ENCODE measurements around the gene MTRFR.
"Not testable (repeated sequence)": the region's sequence is repeated elsewhere in the genome, so short reads cannot be mapped to it uniquely, and the experiment has no call there.

The MTRFR gene

DNA sequence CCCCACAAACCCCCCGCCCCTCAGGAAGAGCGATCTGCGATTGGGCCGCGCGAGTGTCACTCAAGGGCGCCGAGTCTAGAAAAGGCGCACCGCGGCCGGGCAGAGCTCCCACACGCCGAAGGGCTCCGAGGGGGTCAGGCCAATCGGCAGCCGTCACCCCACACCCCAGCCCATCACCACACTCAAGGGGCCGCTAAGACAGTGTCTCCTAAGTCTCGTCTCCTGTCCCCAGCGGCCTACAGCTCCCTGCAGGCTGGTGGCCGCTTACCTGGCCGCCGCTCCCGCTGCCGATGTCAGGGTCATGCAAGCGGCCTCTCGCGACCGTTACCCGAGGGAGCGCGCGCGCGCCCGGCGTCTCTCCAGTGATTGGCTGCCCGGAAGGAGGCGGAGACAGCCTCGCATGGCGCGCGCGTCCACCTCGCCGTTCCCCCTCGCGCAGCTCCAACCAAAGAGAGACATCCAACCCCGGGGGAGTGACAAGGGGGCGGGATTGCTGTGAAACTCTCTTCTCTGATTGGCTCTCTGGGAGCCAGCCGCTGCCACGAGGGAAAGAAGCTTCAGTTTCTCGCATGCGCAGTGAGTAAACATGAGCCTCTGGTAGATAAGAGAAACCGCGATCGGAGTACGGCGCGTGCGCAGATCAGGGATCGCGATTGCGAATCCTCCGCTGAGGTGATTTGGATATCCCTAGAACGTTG is at the start of gene MTRFR, which contains the start of gene MPHOSPH9:
TSS of gene MTRFR (plus strand) at position 630 of the 698 bp plus-strand sequence. CDS start 20,239 bp downstream, outside the sequence.
TSS of gene MPHOSPH9 (minus strand) at position 335 of the 698 bp plus-strand sequence. CDS start 2,777 bp downstream, outside the sequence.
- DNase-seq: peak; percentile 97

DNA sequence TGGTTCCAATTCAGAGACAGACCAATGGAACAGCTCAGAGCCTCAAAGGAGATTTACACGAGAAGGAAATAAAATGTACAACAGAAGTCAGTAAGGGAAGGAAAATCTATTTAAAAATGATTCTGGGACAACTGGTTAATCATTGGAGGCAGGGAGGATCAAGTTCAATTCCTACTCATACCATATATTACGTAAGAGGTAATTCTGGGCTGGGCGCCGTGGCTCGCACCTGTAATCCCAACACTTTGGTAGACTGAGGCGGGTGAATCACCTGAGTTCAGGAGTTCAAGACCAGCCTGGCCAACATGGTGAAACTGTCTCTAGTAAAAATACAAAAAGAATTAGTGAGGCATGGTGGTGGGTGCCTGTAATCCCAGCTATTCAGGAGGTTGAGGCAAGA is 45.6 kb upstream of the MTRFR start:
- no peak for DNase-seq

DNA sequence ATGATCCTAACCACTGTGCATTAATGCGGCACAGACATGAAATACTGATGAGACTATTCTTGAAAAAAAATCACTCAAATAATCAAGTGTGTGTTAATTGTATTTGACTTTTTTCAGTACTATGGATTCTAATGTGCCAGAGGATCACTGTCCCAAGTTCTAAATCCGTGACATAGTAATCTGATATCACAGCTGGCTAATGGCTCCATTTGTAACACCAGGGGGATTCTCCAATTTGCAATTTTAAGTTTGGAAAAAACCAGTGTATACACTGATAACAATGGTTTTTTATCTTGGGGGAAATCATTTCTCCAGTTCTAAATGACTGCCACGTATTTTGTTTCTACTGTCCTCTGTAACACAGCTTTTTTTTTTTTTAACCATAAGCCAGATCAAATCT is 33.3 kb upstream of the MTRFR start:
- DNase-seq: no peak

DNA sequence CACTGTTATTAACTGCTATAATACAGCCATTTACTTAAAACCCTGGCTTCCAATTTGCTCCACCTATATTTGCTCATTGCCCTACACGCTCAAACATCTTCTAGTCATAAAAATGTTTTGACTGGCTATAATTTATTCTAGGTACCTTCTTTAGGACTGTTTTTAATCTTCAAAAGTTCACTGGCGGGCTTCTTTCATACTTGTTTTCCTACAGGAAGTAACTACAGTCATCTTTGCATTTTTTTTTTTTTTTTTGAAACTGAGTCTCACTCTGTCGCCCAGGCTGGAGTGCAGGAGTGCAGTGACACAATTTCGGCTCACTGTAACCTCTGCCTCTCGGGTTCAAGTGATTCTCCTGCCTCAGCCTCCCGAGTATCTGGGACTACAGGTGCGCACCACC is 32.8 kb upstream of the MTRFR start:
- peak; percentile 21 for DNase-seq

DNA sequence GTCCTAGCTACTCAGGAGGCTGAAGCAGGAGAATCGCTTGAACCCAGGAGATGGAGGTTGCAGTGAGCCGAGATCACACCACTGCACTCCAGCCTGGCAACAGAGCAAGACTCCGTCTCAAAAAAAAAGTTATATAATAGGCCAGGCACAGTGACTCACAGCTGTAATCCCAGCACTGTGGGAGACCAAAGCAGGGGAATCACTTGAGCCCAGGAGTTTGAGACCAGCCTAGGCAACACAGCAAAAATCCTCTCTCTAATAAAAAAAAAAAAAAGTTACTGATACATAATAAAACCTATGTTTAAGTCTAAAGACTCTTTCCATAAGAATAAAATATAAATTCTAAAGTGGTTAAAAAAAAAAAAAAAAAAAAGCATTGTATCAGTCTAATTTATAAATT is 26.4 kb upstream of the MTRFR start:
- not testable (repeated sequence) for DNase-seq

DNA sequence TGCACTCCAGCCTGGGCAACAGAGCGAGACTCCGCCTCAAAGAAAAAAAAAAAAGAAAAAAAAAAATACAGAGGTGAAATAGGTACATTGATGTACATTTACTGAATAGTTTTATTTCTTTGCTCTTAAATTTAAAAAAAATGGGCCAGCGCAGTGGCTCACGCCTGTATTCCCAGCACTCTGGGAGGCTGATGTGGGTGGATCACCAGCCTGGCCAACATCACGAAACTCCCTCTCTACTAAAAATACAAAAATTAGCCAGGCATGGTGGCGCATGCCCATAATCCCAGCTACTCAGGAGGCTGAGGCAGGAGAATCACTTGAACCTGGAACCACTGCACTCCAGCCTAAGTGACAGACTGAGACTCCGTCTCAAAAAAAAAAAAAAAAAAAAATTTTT is 25.4 kb upstream of the MTRFR start:
- not testable (repeated sequence) for DNase-seq

DNA sequence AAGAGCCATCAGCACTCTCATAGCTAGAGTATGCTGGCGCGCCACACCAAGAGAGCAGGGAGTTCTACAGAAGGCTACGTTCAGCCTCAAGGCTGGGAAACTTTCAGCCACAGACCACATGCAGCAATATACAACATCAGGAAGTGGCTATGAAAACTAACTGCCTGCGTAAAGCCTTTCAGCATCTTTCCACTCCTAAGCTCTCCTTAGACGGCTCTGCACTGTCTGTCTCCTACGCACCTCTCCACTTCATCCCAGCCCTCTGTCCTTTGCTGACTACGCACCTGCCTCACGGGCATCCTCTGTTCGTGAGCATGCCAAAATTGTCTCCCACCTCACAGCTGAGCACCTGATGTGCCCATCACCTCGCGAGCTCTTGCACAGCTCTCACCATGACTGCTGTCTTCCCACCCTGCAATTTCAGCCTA is 10.0 kb upstream of the MTRFR start:
- peak; percentile 59 for DNase-seq

DNA sequence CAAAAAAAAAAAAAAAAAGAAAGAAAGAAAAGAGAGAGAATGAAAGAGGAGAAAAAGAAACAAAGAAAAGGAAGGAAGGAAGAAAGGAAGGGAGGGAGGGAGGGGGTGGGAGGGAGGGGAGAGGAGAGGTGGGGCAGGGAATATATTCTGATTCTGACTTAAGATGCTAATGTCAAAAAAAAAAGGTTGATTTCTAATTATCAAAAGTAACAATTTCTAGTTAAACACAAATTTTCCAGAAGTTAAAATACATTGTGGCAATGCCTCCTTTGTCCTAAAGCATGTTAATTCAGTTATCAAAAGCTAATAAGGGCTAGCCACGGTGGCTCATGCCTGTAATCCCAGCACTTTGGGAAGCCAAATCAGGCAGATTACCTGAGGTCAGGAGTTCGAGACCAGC is 7.8 kb upstream of the MTRFR start:
- no peak for DNase-seq

DNA sequence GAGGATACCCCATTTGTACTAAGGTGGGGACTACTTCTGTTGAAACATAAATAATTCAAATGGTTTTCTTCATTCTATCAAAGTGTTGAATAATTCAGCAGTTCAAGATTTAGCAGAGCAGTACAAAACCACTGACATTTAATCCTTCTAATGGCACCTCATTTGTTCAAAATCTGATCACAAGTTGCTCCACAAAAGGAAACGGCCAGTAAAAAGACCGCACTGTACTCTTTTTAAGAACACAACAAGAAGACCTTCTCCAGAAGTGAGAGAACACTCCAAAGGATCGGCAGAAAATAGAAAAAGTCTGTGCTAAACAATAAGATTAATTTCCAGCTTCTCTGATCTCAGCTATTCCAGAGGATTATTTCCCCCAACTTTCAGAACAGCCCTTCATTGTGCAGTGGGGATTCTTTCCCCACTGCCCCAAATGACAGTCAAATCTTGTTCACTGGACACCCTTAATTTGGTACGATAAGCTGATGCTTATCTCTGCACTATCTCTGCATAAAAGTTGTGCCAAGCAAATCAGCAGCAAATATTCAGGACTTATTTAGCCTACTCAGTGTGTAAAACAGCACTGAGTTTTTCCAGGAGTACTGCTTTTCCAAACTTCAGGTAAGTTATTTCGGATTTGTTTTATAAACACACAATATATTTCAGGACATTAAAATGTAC is 5.5 kb upstream of the MTRFR start:
- DNase-seq: no peak

DNA sequence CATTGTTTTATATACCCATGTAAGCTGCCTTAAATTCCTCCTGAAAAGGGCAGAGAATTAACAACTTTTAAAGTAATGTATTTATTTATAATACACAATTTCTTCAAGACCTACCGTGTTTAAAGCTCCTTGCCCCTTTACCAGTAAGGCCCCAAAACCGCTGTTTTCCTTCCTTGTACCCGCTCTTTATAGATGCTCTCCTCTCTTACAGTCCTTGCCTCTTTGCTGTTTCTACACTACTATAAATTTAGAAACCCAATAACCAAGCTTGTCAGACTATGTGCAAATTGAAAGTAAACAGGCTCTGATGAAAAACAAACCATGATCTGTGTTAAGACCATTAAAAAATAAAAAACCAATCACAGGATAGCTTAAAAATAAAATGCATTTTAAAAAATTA is 4.2 kb upstream of the MTRFR start:
- DNase-seq: no peak

DNA sequence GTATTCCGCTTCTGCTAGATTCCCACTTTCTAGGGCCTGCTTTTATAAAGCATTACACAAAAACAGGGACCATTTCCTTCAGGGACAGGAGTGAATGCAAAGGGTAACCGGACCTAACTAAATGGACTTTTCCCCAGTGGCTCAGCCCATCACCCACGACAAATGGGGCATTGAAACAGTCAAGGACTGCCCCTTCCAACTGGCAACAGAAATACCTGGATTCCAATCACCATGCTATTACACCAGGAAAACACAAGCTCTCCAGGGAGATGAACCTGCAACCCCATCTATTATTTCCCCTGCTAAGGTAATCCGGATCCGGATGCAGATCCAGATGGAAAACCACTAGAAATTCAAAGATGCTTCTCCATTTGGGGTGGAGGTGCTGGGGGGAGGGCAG is 1.3 kb upstream of the MTRFR start:
- no peak for DNase-seq

DNA sequence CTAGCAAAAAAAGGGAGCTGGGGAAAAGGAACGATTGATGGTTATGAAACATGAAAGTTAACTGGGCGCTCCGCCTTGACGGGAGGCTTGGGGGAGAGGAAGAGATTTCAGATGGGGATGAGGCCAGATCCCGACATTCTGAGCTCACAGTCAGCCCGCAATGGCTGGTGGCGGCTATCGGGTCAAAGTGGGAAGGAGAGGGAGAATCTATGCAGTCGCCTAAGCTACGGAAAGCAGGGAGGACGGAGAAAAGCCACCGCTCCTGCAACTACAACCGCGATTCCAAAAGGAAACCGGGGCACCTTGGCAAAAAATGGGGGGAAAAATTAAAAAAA is 797 bp upstream of the MTRFR start:
- no peak for DNase-seq

DNA sequence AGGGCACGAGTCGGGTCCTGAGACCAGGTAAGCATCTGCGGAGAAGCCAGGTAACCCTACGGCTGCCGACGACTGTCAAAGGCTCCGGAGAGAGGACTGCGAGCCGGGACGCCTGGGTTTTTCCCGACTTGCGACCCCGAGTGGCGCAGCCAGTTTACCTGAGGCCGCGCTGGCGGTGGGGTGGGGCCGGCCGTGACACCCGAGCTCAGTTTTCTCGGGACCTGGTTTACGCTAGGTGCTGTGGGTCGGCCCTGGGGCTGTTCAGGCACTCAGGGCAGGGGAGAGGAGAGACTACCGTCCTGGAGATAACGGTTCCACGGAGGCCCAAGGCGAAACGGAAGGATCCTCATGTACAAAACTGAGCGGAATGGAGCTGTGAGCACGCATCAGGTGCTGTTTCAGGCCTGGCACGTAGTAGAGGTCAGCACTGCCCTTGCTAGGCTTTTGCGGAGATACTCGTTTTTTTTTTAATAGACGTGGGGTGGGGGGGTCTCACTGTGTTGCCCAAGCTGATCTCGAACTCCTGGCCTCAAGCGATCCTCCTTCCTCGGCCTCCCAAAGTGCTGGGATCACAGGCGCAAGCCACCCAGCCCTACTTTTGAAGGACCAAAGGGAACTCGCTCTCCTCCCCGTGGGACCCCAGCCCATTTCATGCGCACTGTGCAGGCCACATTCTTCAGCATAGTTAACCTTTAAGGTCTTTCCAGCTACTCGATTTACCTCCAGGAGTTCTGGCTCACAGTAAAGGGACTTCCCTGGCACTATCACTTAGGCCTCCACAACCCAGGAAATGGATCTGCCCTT is 471 bp downstream of the MTRFR start:
- DNase-seq: no peak

DNA sequence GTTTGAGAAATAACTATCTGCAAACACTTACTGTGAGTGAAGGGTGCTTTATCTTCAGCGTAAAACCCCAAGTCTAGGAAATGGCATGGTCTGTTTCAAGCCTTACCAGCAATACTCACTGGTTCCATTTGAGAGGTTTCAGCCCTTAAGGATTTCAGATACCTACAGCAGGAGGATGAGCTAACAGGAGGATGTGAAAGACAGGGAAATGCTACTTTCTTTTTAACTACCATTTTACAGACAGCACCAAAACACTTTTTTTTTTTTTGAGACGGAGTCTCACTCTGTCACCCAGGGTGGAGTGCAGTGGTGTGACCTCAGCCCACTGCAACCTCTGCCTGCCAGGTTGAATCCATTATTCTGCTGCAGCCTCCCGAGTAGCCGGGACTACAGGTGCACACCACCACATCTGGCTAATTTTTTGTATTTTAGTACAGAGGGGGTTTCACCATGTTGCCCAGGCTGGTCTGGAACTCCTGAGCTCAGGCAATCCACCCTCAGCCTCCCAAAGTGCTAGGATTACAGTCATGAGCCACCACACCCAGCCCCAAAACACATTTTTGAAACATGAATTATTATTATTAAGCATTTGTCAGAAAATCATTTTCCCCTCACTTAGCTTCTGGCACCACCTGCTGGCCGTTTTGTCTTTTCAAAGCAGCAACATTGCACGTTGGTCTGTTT is 4.6 kb downstream of the MTRFR start:
- DNase-seq: peak; percentile 74

DNA sequence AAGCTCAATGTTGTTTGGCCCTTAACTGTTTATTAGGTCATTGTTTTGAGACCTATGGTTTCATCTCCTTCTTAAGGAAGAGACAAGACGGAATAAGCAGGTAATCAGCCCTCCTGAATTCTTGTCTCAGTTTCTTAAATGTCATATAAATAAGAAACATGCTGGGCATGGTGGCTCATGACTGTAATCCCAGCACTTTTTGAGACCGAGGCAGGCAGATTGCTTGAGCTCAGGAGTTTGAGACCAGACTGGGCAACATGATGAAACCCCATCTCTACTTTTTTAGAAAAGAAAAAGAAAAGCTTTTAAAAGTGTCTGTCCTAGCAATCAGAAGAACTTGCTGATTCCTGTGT is 5.1 kb downstream of the MTRFR start:
- DNase-seq: no peak

DNA sequence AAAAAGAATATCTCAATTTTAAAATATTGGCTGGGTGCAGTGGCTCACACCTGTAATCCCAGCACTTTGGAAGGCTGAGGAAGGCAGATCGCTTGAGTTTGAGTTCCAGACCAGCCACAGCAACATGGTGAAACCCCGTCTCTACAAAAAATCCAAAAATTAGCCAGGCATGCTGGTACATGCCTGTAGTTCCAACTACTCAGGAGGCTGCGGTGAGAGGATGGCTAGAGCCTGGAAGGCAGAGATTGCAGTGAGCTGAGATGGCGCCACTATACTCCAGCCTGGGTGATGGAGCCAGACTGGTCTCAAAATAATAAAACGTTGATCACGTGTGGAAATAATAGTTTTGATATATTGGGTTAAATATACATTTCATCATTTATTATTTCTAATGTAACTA is 5.7 kb downstream of the MTRFR start:
- no peak for DNase-seq

DNA sequence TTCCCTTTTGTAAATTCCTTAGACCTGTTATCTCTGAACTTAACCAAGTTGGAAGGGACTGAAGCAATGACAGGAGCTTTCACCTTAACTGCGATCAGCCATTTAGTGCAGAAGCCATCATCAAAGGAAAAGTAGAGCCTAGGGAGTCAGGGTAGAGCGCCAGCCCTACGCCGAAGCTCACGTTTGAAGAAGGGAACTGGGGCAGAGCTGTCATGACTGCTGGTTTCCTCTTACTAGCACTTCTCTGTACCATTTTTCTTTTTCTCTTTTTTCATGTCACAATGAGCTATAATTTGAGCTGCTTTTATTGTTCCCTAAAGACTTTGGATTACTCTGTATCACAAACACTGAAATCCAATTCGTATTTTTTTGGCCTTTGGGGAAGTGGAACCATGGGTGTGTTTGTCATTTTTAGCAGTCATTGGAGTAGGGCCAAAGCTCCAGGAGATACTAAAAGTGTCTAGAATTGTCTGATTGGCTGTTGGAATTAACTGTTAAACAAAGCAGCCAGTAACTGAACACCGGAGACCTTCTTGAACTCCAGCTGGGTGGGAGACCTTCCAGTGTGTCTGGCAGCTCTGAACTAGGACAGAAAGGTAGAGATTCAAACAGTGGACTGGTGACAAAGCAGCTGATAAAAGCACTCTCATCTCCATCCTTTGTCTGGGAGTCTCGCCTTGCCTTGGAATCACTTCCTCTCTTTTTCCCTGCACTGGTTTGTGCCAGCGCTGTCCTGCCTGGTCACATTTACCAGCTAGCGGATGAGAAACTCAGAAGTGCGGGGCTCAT is 9.1 kb downstream of the MTRFR start:
- no peak for DNase-seq

DNA sequence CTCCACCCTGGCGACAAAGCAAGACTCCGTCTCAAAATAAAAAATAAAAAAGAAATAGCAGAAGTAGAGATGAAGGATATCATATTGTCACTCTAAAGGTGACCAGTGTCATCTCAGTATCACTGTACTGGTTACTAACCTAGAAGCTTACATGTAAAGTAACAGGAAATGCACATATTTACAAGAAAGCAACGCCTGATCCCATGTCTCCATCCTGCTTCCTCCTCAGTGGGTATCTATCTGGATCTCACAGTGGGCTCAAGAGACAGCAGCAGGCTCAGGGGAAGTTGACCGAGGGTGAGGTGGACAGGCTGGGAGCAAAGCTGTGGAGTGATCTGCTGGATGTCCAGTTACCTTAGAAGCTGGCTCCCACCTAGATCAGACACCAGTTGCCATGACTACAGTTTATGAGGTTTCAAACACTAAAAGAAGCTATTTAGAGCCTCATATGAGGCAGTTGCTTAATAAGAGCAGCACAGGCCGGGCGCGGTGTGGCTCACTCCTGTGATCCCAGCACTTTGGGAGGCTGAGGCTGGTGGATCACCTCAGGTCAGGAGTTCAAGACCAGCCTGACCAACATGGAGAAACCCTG is 10.5 kb downstream of the MTRFR start:
- DNase-seq: no peak

DNA sequence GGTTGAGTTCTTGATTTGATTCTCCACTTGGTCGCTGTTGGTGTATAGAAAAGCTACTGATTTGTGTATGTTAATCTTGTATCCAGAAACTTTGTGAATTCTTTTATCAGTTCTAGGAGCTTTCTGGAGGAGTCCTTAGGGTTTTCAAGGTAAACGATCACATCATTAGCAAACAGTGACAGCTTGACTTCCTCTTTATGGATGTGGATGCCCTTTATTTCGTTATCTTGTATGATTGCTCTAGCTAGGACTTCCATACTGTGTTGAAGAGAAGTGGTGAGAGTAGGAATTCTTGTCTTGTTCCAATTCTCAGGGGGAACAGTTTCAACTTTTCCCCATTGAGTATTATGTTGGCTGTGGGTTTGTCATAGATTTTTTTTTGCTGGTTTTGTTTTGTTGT is 12.4 kb downstream of the MTRFR start:
- DNase-seq: no peak

DNA sequence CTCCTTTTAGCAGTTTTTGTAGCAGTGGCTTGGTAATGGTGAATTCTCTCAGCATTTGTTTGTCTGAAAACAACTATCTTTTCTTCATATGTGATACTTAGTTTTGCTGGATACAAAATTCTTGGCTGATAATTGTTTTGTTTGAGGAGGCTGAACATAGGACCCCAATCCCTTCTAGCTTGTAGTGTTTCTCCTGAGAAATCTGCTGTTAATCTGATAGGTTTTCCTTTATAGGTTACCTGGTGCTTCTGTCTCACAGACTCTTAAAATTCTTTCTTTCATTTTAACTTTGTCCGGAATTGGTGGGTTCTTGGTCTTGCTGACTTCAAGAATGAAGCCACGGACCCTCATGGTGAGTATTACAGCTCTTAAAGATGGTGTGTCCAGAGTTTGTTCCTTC is 14.9 kb downstream of the MTRFR start:
- not testable (repeated sequence) for DNase-seq

DNA sequence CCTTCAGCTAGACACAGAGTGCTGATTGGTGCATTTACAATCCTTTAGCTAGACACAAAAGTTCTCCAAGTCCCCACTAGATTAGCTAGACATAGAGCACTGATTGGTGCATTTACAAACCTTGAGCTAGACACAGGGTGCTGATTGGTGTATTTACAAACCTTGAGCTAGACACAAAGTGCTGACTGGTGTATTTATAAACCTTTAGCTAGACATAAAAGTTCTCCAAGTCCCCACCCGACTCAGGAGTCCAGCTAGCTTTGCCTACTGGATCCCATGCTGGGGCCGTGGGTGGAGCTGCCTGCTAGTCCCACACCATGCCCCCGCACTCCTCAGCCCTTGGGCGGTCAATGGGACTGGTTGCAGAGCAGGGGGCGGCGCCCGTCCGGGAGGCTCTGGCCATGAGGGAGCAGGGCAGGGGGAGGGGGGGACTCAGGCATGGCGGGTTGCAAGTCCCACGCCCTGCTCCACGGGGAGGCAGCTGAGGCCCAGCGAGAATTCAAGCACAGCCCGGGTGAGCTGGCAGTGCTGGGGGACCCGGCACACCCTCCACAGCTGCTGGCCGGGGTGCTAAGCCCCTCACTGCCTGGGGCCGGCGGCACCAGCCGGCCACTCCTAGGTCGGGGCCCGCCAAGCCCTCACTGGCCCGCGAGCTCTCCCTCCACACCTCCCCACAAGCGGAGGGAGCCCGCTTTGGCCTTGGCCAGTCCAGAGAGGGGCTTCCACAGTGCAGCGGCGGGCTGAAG is 15.9 kb downstream of the MTRFR start:
- peak; percentile 17 for DNase-seq
